Measurements from ENCODE around the gene AMBP.

The AMBP gene

GRCh38 chr9:114117614-114117995 is 39.5 kb upstream of the AMBP start:
- FAIRE-seq (no peak), DNase-seq (ENCODE audit: insufficient read length, low spot score) (no peak)
- no peak for TF ChIP-seq CTCF (IDR thresholded peaks at IDR 0.05; ENCODE audit: insufficient read depth, missing control alignments)

GRCh38 chr9:114116126-114116747 is 38.1 kb upstream of the AMBP start:
- no peak for TF ChIP-seq CTCF (IDR thresholded peaks at IDR 0.05; ENCODE audit: insufficient read depth, missing control alignments)
- FAIRE-seq (no peak), DNase-seq (ENCODE audit: insufficient read length, low spot score) (no peak)

DNA sequence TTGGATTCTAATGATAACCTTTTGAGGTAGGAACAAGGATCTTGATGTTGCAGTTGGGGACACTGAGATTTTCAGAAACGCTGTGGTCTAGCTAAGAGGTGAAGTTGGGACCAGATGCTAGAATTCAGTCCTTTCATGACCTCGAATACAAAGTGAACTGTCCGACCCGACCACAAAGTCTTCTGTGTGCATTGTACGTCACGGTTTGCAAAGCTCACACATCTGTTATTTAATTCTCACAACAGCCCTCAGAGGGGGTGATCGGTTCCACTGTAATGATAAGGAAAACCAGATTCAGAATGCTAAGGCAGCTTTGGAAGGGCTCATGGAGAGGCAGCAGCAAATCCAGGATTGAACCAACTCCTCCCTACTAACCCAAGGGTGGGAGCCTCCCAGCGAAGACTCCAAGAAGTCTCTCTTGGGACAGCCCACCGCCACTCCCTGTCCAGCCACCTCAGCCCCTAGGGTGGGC is 37.6 kb upstream of the AMBP start:
- FAIRE-seq (no peak), DNase-seq (ENCODE audit: insufficient read length, low spot score) (no peak)
- no peak for TF ChIP-seq CTCF (IDR thresholded peaks at IDR 0.05; ENCODE audit: insufficient read depth, missing control alignments)

DNA sequence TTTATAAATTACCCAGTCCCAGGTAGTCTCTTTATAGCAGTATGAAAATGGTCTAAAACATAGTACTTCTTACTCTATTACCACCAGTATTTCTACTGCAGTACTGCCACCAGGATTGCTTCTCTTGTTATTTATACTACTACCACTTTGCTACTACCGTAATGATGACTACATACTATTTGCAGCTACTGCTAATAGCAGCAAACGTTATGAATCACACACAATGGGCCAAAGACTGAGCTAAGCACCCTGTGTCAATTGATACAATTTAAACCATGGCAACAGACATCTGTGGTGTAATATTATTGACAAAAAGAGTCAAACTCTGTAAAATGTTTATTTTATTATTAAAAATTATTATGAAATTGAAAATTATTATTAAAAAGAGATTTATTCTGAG is 36.3 kb upstream of the AMBP start:
- DNase-seq (ENCODE audit: insufficient read length, low spot score) (no peak), FAIRE-seq (no peak)
- TF ChIP-seq CTCF (IDR thresholded peaks at IDR 0.05; ENCODE audit: insufficient read depth, missing control alignments) = no peak

DNA sequence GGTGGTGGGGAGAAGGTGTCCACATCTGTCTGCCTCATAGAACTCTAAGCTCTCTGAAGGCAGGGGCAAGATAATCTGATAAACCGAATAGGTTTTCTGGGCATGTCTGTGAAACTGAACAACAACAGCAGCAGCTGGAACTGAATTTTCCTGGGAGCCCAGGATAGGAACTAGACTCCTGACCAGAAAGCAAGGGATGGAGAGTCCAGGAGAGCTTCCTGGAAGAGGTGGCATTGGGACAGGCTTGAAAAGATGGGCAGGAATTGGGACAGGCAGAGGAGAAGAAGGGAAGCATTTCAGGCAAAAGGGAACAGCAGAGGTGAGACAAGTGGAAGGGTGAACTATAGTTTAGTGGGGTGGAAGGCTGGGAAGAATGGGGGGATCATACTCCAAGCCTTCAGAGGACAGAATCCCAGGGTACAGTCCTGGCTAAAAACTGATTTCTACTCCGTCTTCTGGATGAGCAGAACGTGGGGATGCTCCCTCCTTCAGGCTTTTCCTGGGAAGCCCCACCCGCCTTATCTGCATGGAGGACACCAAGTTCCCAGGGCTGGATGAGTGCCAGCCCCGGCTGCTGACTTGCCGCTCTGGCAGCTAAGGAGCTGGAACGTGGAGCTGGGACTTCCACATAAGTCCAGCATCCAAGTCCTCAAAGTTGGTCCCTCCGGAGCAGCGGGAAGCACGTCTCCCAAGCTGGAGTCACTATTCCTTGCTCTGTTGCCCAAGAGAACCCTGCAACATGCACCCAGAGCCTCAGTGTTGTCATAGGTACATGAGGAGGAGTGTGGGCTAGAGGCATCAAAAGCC is 34.9 kb upstream of the AMBP start:
- TF ChIP-seq CTCF (IDR thresholded peaks at IDR 0.05; ENCODE audit: insufficient read depth, missing control alignments) = no peak
- no peak for FAIRE-seq
- DNase-seq (ENCODE audit: insufficient read length, low spot score) = no peak

- TF ChIP-seq CTCF (IDR thresholded peaks at IDR 0.05; ENCODE audit: insufficient read depth, missing control alignments) = no peak
- DNase-seq (ENCODE audit: insufficient read length, low spot score) (no peak), FAIRE-seq (no peak)
Measured at GRCh38 chr9:114112325-114112724, 34.2 kb upstream of the AMBP start.

- no peak for TF ChIP-seq CTCF (IDR thresholded peaks at IDR 0.05; ENCODE audit: insufficient read depth, missing control alignments)
- FAIRE-seq (no peak), DNase-seq (ENCODE audit: insufficient read length, low spot score) (no peak)
Measured at GRCh38 chr9:114110180-114110579, 32.1 kb upstream of the AMBP start.

Measured in D721Med (cell line).